HG03575 (cell line): ENCODE results near the gene PCDHB1.
"Not testable (repeated sequence)": the region's sequence is repeated elsewhere in the genome, so short reads cannot be mapped to it uniquely, and the experiment has no call there.

ENCODE experiments used
- ATAC-seq: cut with Tn5 transposase; IDR thresholded peaks from one replicate; pipeline ENCODE4 v1.9.1; 2021; ENCODE audit not compliant: unreplicated experiment, insufficient number of reproducible peaks, low FRiP score; ENCODE audit errors: extremely low read depth

PCDHB1 gene

GRCh38 chr5:141041427-141041785 lies 9.8 kb upstream of the PCDHB1 start:
- no peak for ATAC-seq

- no peak for ATAC-seq
Measured at GRCh38 chr5:141042555-141042954, 8.6 kb upstream of the PCDHB1 start.

GRCh38 chr5:141051521-141051866 lies 320 bp downstream of the PCDHB1 start:
- ATAC-seq, result no peak

DNA sequence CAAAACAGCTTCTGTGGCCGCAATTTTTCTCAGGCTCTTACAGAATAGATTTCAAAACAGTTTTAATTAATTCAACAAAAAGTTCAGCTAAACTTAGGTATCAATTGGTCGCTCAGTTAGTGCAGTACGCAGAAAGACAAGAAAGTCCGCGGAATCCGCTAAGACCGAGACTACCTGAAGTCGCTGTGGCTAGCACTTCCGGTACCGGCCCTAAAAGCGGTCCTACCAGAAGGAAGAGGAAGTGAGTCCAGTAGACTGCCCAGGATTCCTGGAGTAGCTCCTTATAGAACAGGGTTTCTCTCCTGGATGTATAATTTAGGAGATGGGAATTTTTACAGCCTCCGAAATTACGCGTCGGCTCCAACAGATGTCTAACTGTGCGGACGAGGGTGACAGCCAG lies 26.7 kb downstream of the PCDHB1 start:
- no peak for ATAC-seq

DNA sequence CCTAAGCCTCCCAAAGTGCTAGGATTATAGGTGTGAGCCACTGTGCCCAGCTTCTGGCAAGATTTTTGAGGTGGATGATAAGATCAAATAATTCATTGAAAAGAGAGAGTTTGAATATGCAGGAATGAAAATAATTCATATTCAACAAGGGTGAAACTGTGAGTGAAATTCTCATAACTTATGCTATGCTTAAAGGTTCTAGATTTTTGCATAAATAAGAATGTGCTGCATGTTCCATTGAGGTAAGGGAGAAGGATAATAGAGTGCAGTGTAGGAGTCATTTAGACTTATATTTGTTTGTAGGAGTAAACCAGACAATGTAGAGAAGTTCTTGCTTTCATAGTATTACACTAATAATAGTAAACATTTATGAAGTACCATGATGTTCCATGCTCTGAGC lies 31.1 kb downstream of the PCDHB1 start:
- no peak for ATAC-seq

DNA sequence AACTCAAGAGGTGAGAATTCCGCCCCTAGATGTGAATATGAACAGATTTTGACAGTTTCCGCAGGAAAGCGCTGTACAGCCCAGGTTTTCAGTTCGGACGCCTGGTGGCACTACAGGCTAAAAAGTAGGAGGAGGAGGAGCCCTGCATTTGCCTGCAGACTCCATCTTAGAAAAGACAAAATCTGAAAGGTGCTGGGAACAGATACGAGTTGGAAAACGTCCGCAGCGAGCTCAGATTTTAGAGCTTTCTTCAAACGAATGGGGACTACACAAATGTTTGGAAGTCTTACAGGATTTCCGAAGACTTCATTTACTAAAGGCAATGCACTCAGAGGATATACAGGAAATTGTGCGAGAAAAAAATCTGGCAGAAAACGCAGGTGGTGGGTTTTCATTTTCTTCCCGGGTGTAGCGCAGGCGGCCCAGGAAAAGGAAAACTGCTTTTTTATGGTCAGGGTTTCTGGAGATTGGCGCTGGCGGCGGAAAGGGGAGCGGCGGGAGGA lies 33.4 kb downstream of the PCDHB1 start:
- no peak for ATAC-seq

GRCh38 chr5:141094481-141095262 lies 43.5 kb downstream of the PCDHB1 start, which contains the start of gene PCDHB2:
Gene PCDHB2 (plus strand): TSS chr5:141094615. CDS start chr5:141094791, 176 bp downstream.
- no peak for ATAC-seq

DNA sequence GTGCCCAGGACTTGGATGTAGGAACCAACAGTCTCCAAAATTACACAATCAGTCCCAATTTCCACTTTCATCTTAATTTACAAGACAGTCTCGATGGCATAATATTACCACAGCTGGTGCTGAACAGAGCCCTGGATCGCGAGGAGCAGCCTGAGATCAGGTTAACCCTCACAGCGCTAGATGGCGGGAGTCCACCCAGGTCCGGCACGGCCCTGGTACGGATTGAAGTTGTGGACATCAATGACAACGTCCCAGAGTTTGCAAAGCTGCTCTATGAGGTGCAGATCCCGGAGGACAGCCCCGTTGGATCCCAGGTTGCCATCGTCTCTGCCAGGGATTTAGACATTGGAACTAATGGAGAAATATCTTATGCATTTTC lies 44.1 kb downstream of the PCDHB1 start:
- ATAC-seq, result no peak

- ATAC-seq, result not testable (repeated sequence)
Measured at GRCh38 chr5:141096181-141096580, 45.0 kb downstream of the PCDHB1 start.

DNA sequence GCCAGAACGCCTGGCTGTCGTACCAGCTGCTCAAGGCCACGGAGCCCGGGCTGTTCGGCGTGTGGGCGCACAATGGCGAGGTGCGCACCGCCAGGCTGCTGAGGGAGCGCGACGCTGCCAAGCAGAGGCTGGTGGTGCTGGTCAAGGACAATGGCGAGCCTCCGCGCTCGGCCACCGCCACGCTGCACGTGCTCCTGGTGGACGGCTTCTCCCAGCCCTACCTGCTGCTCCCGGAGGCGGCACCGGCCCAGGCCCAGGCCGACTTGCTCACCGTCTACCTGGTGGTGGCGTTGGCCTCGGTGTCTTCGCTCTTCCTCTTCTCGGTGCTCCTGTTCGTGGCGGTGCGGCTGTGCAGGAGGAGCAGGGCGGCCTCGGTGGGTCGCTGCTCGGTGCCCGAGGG lies 45.4 kb downstream of the PCDHB1 start:
- not testable (repeated sequence) for ATAC-seq

DNA sequence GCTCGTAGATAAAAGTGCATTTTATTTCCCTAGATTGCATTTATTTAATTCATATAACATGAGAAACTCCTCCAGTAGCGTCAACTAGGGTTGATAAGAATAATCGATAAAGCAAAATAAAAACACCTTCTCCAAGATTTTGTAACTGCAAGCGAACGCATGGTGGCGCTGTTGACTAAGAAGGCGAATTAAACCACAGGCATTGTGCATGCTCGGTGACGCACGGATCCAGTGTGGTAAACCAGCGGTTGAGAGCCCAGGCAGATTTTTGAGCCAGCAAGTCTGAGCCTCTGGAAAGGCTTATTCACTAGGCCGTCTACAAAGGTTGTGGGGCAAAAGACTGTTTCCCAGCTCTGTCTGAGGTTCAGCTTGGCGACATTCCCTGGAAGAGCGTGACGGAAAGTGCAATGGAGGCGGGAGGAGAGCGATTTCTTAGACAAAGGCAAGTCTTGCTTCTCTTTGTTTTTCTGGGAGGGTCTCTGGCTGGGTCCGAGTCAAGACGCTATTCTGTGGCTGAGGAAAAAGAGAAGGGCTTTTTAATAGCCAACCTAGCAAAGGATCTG lies 49.1 kb downstream of the PCDHB1 start, which contains the start of gene PCDHB3:
TSS of gene PCDHB3 (plus strand) at position 231 of the 563 bp plus-strand sequence. CDS start at position 408, 177 bp downstream.
- no peak for ATAC-seq

GRCh38 chr5:141101059-141101458 lies 49.9 kb downstream of the PCDHB1 start:
- no peak for ATAC-seq

DNA sequence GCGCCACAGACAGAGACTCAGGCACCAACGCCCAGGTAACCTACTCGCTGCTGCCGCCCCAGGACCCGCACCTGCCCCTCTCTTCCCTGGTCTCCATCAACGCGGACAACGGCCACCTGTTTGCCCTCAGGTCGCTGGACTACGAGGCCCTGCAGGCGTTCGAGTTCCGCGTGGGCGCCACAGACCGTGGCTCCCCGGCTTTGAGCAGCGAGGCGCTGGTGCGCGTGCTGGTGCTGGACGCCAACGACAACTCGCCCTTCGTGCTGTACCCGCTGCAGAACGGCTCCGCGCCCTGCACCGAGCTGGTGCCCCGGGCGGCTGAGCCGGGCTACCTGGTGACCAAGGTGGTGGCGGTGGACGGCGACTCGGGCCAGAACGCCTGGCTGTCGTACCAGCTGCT lies 50.9 kb downstream of the PCDHB1 start:
- not testable (repeated sequence) for ATAC-seq

DNA sequence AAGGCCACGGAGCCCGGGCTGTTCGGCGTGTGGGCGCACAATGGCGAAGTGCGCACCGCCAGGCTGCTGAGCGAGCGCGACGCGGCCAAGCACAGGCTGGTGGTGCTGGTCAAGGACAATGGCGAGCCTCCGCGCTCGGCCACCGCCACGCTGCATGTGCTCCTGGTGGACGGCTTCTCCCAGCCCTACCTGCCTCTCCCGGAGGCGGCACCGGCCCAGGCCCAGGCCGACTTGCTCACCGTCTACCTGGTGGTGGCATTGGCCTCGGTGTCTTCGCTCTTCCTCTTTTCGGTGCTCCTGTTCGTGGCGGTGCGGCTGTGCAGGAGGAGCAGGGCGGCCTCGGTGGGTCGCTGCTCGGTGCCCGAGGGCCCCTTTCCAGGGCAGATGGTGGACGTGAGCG lies 51.3 kb downstream of the PCDHB1 start:
- ATAC-seq, result not testable (repeated sequence)

GRCh38 chr5:141105350-141105749 lies 54.2 kb downstream of the PCDHB1 start:
- ATAC-seq, result no peak
